ENCODE measurements around the gene SNCA.

The SNCA gene

DNA sequence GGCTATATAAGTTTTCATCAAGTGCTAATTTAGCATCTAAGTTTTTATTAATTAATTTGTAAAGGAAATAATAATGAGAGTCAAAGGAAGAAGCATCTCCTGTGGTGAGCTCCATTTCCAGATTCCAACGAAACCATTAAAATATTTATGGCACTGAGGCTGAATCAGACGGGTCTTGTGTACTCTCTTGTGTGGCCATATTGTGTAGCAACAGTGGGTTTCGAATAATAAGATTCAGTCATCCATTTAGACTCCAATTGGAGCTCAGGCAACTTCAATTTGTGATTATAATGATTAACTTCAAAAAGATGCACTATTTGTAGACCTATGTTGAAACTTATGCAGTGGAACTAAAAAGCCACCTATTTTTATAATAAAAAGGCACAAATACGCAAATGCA, 82.4 kb downstream of the SNCA start:
- no peak for DNase-seq (ENCODE audit: low read depth)
- no peak overlapping the region for H3K4me3 ChIP-seq (ENCODE audit: control insufficient read depth, low read depth, low read length)
- TF ChIP-seq, protein P1, sequence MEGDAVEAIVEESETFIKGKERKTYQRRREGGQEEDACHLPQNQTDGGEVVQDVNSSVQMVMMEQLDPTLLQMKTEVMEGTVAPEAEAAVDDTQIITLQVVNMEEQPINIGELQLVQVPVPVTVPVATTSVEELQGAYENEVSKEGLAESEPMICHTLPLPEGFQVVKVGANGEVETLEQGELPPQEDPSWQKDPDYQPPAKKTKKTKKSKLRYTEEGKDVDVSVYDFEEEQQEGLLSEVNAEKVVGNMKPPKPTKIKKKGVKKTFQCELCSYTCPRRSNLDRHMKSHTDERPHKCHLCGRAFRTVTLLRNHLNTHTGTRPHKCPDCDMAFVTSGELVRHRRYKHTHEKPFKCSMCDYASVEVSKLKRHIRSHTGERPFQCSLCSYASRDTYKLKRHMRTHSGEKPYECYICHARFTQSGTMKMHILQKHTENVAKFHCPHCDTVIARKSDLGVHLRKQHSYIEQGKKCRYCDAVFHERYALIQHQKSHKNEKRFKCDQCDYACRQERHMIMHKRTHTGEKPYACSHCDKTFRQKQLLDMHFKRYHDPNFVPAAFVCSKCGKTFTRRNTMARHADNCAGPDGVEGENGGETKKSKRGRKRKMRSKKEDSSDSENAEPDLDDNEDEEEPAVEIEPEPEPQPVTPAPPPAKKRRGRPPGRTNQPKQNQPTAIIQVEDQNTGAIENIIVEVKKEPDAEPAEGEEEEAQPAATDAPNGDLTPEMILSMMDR (IDR thresholded peaks at IDR 0.05; ENCODE audit: control insufficient read depth, insufficient read depth, low read depth, low read length, missing control alignments) = no peak

DNA sequence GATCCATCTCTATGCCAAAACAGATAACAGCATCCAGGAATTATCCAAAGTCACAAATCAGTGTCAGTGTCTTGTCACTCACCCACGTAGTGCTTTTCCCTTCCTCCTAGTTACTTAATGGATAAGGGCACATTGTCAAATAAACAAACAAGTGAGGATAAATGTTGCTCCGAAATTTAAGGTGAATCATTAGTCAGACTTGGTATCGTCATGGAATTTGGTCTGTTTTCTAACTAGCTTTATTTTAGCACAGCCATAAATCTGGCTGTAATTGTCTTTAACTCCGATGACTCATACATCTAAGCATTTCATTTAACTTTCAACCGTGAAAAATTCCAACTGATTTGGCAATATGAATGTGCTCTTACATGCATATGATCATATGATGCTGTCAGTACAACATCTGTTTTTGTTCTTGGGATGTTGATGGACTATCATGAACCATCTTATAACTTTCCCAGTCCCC, 83.3 kb downstream of the SNCA start:
- no peak overlapping the region for H3K4me3 ChIP-seq (ENCODE audit: control insufficient read depth, low read depth, low read length)
- TF ChIP-seq, protein P1 (IDR thresholded peaks at IDR 0.05; ENCODE audit: control insufficient read depth, insufficient read depth, low read depth, low read length, missing control alignments) = no peak
- peak; percentile 98 for DNase-seq (ENCODE audit: low read depth)

DNA sequence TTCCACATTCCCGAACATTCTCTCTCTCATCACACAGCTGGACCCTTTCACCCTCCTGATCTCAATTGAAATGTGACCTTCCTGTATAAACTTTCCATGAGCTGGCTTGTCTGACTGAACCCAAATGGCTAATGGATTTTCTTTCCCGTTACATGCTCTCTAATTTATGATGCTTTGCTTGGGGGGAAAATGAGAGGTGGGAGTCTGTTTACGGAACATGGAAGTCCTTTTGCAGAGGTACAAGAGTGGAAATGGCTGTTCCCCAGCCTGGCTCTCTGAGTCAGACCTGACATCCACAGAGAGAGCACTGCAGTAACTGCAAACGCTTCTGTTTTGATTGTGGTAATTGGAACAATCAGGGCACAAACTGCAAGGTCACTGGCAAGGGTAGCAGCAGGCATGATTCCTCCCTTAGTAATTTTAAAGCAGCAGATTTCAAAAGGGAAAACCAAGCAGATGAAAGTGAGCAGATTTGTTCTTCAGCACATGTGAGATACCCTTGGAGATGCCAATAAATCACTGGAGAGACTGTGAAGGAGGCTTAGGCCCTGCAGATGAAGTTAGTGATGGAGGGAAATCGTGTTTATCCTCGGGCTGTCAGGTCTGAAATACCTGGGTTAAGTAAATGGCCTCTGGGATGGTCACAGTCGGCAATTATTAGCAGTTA, 83.9 kb downstream of the SNCA start:
- TF ChIP-seq, protein P1 (IDR thresholded peaks at IDR 0.05; ENCODE audit: control insufficient read depth, insufficient read depth, low read depth, low read length, missing control alignments) = no peak

DNA sequence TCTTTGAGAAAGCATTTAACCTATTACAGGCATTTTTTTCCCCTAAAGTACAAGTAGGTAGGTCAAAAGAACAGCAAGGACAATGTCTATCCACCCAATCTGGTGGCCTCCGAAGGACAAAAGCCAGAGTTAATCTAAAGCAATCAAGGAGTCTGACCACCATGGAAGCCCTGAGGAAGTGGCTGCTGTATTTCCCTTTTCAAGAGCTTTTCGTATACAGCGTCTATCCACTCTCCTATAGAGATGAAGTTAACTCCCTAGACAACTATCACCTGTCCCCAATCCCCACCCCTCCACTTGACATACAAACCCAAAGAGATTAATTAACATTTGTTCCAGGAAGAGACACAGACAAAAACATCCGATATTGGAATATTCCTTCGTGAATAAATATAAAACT, 85.5 kb downstream of the SNCA start:
- TF ChIP-seq, protein P1 (IDR thresholded peaks at IDR 0.05; ENCODE audit: control insufficient read depth, insufficient read depth, low read depth, low read length, missing control alignments) = no peak
- no peak for DNase-seq (ENCODE audit: low read depth)
- no peak overlapping the region for H3K4me3 ChIP-seq (ENCODE audit: control insufficient read depth, low read depth, low read length)

More for the DNA sequence above, 83.9 kb downstream of the SNCA start:
- DNase-seq (ENCODE audit: low read depth) = peak; percentile 64
- H3K4me3 ChIP-seq (ENCODE audit: control insufficient read depth, low read depth, low read length) = no peak overlapping the region

DNA sequence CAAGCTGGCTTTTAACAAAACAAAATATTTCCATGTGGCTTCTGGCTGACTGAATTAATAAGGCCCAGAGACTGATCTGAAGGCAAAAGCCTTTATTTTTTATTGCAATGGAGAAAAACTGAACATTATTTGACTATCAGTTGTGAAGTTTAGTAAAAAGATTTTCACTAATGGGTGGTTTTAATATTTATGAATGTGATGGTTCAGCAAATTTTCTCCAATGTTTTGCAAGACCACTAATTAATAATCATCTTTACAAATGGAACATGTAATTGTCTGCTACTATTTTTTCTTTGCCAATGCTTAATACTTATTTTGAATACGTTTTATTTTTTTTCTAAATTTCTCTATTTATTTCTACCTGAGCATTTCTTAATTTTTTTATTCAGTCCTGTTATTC, 90.6 kb downstream of the SNCA start:
- no peak overlapping the region for H3K4me3 ChIP-seq (ENCODE audit: control insufficient read depth, low read depth, low read length)
- TF ChIP-seq, protein P1 (IDR thresholded peaks at IDR 0.05; ENCODE audit: control insufficient read depth, insufficient read depth, low read depth, low read length, missing control alignments) = no peak
- DNase-seq (ENCODE audit: low read depth) = no peak

DNA sequence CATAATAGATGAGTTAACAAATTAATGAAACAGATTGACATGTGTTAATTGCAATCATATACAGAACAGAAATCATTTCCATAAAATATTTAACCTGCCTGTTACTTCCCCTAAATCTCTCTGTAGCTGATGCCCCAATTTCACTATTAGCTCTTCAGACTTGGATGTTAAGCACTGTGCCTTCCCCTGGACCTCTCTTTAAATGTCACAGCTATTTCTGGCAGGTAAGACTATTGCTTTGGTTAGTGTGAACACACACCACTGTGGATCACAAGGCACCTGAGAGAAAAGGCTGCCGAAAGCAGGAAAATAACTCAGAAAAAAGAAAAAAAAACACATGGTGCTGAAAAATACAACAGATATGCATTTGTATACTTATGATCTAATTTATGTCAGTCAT, 91.3 kb downstream of the SNCA start:
- DNase-seq (ENCODE audit: low read depth) = no peak
- TF ChIP-seq, protein P1 (IDR thresholded peaks at IDR 0.05; ENCODE audit: control insufficient read depth, insufficient read depth, low read depth, low read length, missing control alignments) = no peak
- H3K4me3 ChIP-seq (ENCODE audit: control insufficient read depth, low read depth, low read length) = no peak overlapping the region

Data from AG09309 (cell line).